GM18526 (cell line): ENCODE results near the gene QSOX2.

Experiments
- POLR2A ChIP-seq: IDR thresholded peaks from 3 replicates; pipeline ENCODE4 v1.6.1; 2011; ENCODE audit not compliant: insufficient read length; ENCODE audit errors: extremely low read depth

The QSOX2 gene

GRCh38 chr9:136245219-136246150 lies at the start of gene QSOX2:
Gene QSOX2 (minus strand): TSS chr9:136245812. CDS start chr9:136245803, 9 bp downstream.
- peak; percentile 58 for TF ChIP-seq POLR2A

GRCh38 chr9:136295055-136295454 lies 49.4 kb upstream of the QSOX2 start:
- TF ChIP-seq POLR2A = no peak

- TF ChIP-seq POLR2A = no peak
Observed at GRCh38 chr9:136294437-136294836, 48.8 kb upstream of the QSOX2 start.

- TF ChIP-seq POLR2A = no peak
Observed at GRCh38 chr9:136293476-136294077, 48.0 kb upstream of the QSOX2 start.

- TF ChIP-seq POLR2A = no peak
Observed at GRCh38 chr9:136292591-136293448, 47.2 kb upstream of the QSOX2 start.

- TF ChIP-seq POLR2A = no peak
Observed at GRCh38 chr9:136292026-136292538, 46.5 kb upstream of the QSOX2 start.

GRCh38 chr9:136291306-136292025 lies 45.9 kb upstream of the QSOX2 start:
- TF ChIP-seq POLR2A = no peak

- no peak for TF ChIP-seq POLR2A
Observed at GRCh38 chr9:136290508-136291000, 44.9 kb upstream of the QSOX2 start.

GRCh38 chr9:136289651-136290507 lies 44.3 kb upstream of the QSOX2 start:
- no peak for TF ChIP-seq POLR2A

GRCh38 chr9:136287960-136288753 lies 42.5 kb upstream of the QSOX2 start:
- no peak for TF ChIP-seq POLR2A

- no peak for TF ChIP-seq POLR2A
Observed at GRCh38 chr9:136286987-136287379, 41.4 kb upstream of the QSOX2 start.

GRCh38 chr9:136286359-136286986 lies 40.9 kb upstream of the QSOX2 start:
- no peak for TF ChIP-seq POLR2A

GRCh38 chr9:136285501-136286358 lies 40.1 kb upstream of the QSOX2 start:
- TF ChIP-seq POLR2A = no peak
